Jurkat, Clone E6-1 (cell line): Measurements from ENCODE around the gene GALNT10.

Source experiments
- DNase-seq: peaks from one replicate; pipeline ENCODE4 v3.0.0-alpha.2; 2011; ENCODE audit warnings: low read depth, low spot score
- H3K4me3 ChIP-seq: 2 replicates; pipeline ENCODE4 v1.5.1; 2011; ENCODE audit warnings: mild to moderate bottlenecking, low read length, control low read depth, moderate library complexity

Gene GALNT10

DNA sequence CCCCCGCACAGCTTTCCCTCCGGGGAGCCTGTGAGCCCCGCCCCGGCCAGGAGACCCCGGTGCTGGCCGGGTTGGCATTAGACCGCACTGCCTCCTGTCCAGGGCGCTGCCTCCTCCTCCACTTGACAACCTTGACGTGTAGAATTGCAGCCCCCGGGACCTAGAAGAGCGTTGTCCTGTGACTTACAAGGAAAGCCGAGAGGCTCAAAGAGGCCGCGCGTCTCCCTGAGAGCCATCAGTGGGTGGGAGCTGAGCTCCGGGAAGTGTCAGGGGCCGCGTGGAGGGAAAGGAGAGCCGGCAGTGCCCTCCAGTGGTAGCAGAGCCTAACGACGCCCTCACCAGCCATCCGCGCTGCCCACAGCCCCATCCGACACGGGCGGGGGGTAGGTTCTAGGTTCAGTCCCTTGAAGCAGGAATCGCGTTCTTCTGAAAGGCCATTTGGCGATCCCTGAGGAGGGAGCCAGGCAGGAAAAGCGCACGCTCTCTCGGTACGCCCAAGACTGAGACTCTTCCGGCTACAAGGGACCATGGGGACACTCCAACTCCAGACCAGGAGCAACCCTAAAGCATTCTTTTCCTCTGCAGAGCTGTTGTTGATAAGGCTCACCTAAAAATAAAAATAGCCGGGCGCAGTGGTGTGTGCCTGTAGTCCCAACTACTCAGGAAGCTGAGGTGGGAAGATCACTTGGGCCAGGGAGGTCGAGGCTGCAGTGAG lies 214.7 kb downstream of the GALNT10 start:
- DNase-seq: peak; percentile 38
- H3K4me3 ChIP-seq: peak overlapping the region; percentile 11; the same call in 1 of the 2 replicates

DNA sequence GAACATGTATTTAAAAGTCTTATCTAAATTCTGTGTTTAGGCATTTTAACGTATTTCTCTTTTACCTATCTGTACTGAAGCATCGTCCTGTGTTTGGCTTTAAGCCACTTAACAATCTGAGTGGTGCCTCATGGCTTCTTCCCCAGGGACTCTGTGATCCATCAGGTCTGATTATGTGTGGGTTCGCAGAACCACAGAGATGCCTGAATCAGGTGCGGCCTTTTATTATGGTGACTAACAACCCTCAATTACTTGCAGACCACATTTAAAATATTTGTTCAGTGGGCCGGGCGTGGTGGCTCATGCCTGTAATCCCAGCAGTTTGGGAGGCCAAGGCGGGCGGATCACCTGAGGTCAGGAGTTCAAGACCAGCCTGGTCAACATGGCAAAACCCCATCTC lies 215.7 kb downstream of the GALNT10 start:
- DNase-seq: no peak
- H3K4me3 ChIP-seq: no peak overlapping the region

DNA sequence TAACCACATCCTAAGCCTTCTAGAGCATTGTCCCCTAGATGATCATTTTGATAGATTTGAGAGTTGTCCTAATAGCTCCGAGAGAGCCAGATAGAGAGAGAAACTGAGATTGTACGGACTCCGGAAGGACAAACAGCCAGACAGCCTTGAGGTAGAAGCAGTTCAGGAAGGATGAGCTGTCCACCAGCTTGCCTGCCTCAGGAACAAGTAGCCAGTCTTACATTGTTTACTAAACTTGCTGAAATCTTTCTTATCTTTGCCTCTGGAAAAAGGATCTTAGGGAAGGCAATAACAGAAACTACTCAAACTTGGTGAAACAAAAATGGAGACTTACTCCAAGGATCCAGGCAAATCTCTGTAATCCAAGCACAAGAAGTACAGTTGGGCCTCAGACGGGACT lies 216.3 kb downstream of the GALNT10 start:
- no peak for DNase-seq
- no peak overlapping the region for H3K4me3 ChIP-seq

DNA sequence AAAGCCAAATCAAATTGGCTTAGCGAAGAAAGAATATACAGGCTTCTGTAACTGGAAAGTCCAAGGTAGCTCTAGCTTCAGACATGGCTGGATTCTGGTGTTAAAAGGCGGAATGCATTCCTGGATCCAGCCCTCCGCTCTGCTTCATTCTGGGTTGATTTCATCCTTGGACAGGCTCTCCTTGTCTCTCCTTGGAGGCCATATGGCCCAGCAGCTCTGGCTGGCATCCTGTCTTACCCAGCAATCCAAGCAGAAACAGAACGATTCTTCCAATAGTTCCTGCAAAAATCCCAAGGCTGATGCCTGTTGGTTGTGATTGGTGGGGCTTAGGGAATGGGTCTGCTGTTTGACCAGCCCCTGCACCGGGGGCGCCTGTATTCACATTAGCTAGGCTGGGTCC lies 218.3 kb downstream of the GALNT10 start:
- no peak overlapping the region for H3K4me3 ChIP-seq
- DNase-seq: no peak

DNA sequence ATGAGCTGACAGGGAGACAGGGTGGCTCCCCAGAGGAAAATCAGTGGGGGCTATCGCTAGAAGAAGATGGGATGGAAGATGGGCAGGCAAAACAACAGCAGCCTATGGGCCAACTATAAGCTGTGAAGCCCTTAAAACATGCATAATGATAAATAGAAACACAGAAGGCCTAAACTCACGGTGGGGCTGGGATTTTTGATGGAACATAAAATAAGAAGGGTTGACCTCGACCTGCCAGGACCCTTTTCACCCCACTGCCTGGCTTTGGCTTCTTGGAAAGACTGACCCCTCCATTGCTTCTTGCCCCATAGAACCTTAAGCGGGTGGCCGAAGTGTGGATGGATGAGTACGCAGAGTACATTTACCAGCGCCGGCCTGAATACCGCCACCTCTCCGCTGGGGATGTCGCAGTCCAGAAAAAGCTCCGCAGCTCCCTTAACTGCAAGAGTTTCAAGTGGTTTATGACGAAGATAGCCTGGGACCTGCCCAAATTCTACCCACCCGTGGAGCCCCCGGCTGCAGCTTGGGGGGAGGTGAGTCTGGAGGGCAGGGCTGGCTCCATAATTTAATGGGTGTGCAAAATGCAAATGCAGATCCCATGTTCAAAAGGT lies 218.8 kb downstream of the GALNT10 start:
- no peak overlapping the region for H3K4me3 ChIP-seq
- no peak for DNase-seq

DNA sequence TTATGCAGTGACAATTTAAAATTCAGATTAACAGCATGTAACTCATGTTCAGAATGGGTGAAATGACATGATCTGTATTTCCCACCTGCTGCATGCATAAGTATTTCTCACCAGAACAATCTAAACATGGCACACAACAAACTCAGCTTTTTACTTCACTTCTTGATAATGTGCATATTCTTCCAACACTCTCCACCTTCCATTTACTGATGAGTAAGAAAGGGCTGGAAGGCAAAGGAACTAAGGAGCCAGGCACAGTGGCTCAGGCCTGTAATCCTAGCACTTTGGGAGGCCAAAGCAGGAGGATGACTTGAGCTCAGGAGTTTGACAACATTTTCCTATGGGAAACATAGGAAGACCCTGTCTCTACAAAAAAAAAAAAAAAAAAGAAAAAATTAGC lies 219.5 kb downstream of the GALNT10 start:
- no peak overlapping the region for H3K4me3 ChIP-seq
- DNase-seq: no peak

DNA sequence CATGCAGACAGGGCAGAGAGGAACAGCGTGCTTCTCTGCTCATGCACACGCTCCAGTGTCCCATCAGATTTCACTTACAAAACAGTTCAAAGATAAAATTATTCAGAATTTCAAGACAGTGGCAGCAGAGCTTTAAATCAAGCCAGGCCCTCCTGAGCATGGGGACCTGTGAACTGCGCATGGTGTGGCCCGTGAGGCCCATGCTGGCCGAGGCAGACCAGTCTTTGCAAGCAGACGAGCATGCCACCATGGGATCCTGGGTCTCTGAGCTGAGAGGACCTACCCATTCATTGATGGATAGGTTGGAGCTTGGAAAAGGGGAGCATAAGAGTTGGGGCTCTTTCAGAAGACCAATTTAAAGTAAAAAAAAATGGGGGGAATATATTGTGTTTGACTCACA lies 220.3 kb downstream of the GALNT10 start:
- H3K4me3 ChIP-seq: no peak overlapping the region
- DNase-seq: no peak

DNA sequence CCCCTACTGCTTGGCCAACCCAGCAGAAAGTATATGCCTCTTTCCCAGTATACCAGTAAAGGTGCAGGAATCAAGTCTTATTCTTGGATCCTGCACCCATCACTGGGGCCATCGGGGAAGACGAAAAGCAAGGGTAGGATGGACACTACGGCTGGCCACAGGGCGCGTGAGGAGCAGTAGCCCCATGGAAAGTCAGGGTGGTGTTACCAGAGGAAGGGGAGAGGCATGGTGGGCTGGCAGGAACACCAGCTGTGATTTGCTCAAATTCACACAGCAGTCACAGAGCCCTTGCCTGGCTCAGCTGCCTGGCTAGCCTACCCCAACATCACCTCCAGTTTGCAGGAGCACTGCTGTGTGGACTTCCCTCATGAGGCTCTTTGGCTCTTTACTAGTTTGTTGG lies 220.8 kb downstream of the GALNT10 start:
- DNase-seq: no peak
- H3K4me3 ChIP-seq: no peak overlapping the region

DNA sequence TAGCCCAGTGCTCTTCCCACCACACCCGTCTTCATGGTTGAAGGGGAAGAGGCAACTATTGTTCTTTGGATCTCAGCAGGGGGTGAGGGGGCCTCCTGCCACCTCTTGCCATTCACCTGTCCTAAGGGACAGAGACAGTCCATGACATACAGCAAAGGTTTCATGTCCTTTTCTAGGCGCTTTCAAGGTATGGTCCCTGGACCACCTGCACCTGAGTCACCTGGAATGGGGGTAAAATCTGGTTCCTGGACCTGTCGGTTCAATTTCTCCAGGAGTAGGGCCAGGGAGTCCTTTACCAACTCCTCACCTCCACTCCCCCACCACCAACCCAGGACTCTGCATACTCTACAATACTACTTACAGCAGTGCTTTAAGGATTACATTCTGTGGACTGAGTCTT lies 221.8 kb downstream of the GALNT10 start:
- no peak overlapping the region for H3K4me3 ChIP-seq
- no peak for DNase-seq

DNA sequence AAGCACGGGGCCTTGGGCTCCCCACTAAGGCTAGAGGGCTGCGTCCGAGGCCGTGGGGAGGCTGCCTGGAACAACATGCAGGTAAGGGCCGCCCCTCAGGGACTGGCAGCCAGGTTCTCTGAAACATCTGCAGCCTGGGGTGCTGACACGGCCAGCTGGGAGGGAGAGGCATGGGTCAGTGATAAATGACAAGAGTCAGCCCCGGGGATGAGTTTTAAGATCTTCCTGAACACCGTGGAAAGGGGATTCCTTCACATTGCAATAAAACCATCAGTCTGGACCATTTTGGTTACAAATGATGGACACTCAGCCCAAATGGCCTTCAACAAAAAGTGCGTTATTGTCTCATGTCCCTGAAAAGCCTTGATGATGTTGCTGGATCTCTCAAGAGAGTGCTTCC lies 222.4 kb downstream of the GALNT10 start:
- H3K4me3 ChIP-seq: no peak overlapping the region
- DNase-seq: no peak

DNA sequence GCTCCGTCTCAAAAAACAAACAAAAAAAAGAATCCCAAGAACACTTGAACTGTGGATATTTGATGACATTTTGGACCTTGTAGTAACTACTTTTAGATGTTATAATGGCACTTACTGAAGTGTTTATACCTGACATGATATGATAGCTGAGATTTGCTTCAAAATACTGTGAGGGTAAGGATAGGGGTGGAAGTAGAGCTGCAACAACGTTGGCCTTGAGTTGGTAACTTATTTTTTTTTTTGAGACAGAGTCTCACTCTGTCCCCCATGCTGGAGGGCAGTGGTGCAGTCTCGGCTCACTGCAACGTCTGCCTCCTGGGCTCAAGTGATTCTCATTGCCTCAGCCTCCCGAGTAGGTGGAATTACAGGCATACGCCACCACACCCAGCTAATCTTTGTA lies 224.6 kb downstream of the GALNT10 start:
- no peak overlapping the region for H3K4me3 ChIP-seq
- no peak for DNase-seq

DNA sequence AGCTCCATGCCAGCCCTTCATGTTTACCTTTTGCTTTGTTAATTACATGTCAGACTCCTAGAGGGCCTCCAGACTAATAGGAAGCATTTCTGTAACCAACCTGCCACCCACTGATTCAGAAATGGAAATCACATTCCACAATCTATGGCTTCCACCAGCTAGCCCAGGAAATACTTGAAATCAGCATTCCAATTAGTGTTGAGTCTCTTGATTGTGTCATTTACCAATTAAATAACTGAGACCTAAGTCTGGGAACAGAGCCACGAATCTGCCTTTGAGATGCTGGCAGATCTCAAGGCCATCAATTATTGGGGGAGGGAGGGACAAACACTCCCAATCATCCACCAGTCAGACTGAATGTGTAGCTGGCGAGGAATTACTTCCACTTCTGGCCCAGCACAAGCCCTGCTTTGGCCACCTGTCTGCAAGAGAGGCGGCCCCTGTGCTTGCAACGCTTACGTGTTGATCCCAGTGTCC lies 227.8 kb downstream of the GALNT10 start:
- no peak overlapping the region for H3K4me3 ChIP-seq
- no peak for DNase-seq

DNA sequence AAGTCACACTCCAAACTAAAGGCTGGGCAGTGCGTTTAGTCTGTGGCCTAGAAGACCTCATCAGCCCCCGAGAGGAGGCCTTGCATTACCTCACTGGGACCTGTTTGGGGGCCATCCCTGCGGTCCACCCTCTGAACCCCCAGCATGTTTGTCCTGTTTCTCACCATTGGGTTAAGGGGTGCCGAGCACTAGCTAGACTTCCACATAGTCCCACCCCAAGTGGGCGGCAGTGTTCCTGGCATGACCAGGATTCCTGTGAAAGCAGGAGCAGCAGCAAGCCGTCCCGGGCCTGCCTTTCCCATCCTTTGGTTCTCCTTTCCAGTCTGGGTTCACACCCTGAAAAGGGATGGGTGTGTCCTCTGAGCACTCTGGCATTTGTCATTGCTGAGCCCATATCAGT lies 228.7 kb downstream of the GALNT10 start:
- no peak overlapping the region for H3K4me3 ChIP-seq
- DNase-seq: no peak

DNA sequence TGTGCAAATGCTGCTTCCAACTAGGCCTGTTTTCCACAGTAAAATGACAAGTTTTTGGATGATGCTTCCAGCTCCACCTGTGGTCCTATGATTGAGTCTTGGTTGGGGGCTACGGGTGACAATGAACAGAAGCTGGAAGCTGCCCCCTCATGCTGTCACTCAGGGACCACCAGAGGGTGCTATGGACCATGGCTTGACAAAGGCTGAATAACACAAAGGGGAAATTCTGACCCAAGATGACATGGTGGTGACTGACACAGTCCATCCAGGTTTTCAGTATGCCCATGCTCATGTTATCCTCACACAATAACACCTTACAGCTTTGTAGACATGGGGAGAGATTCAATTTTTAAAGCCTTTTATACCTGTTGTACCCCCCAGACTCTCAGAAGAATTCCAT lies 231.3 kb downstream of the GALNT10 start:
- no peak for DNase-seq
- H3K4me3 ChIP-seq: no peak overlapping the region

DNA sequence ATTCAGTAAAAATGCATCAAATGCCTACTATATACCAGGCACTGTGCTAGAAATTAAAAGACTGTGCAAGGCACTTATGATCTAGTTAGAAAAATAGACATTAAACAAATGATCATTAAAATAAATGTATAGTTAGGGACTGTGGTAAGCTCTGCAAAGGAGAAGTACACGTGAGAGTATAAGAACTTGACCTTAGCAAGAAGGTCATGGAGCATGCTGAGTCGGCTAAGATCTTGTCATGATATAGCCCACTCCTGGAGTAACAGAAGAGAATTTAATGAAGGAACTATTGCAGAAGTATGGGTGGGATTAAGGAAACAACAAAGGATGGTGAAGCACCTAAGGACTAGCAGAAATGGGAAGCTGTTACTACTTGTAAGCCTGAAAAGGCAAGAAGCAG lies 231.8 kb downstream of the GALNT10 start:
- no peak for DNase-seq

DNA sequence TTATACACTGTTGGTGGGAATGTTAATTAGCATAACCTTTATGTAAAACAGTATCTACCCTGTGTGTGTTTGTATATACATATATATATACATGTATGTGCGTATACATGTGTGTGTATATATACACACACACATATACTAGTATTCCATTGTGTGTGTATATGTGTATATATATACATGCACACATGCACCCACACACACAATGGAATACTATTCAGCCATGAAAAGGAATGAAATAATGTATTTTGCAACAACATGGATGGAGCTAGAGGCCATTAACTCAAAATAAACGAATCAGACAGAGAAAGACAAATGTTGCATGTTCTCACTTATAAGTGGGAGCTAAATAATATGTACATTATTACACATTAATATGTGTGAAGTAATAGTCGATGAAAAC lies 237.7 kb downstream of the GALNT10 start:
- no peak for DNase-seq
- no peak overlapping the region for H3K4me3 ChIP-seq

More for the DNA sequence above, 231.8 kb downstream of the GALNT10 start:
- H3K4me3 ChIP-seq: no peak overlapping the region

DNA sequence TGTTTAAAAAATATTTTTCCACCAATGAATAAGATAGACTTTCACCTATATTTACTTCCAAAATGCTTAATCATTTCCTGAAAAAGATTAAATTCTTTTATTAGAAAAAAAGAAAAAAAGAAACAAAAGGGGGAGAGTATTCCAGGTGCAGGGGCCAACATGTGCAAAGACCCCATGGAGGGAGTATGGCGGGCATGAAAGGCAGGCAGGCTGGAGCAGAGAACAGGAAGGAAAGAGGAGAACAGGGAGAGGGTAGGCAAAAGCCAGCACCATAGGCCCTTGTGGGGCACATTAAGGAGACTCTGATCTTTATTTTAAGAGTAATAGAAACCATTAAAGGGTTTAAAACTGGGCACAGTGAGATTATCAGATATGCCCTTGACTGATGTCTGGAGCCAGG lies 238.8 kb downstream of the GALNT10 start:
- no peak overlapping the region for H3K4me3 ChIP-seq
- no peak for DNase-seq

DNA sequence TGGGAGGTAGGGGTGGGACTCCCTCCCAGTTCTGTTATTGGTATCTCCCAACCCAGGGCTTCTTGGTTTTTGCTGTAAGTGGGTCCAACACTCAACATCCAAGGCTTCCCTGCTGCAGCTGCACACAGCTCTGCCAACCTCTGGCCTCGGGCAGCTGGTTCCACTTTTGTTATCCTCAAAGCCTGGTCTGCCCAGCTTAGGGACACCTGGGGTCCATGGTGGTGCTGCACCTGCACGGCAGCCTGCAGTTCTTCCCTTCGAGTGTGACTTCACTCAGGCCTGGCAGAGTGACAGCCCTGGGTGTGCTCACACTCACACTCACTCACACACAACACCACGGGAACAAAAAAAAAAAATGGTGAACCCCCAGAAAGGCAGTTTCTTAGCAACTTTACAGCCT lies 239.9 kb downstream of the GALNT10 start:
- no peak for DNase-seq
- no peak overlapping the region for H3K4me3 ChIP-seq

DNA sequence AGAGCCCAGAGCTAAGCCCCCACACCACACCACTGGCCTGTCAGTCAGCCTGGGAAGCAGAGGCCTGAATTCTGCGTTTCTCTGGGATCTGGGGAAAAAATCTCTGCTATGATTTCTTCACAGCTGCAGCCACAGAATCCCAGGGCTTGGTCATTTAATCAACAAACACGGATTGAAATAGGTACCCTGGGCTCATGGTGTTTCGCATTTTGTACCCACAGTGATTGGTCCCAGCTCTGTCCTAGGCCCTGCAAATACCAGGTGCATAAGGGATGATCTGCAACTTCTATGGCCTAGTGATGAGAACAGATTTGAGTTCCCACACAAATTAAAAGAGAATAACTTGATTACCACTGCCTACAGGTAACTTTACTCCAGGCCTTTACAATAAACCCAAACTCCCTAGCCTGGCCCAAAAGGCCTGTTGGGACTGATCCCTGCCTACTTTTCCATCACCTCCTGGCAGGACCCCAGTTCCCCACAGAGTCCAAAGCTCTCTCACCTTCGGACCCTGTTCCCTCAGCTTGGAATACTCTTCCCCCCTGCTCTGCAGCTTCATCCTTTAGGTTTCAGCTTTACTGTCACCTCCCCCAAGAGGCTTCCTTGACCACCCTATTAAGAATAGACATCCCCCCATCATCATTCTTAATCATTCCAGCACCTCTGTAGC lies 240.6 kb downstream of the GALNT10 start:
- DNase-seq: no peak

DNA sequence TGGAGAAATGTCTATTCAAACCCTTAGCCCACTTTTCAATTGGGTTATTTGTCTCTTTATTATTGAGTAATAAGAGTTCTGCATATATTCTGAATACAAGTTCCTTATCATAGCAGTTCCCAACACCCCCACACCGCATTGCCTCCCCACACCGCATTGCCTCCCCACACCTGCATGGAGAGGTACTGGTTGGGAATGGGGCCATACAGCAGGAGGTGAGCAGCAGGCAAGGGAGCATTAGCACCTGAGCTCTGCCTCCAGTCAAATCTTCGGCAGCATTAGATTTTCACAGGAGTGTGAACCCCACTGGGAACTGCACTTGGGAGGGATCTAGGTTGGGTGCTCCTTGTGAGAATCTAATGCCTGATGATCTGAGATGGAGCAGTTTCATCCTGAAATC lies 244.7 kb downstream of the GALNT10 start:
- no peak overlapping the region for H3K4me3 ChIP-seq
- DNase-seq: no peak

More for the DNA sequence above, 240.6 kb downstream of the GALNT10 start:
- H3K4me3 ChIP-seq: no peak overlapping the region
